Dedifferentiated amniotic fluid mesenchymal stem cell (primary cell): Measurements from ENCODE around the gene SMG7.

Experiments
- DNase-seq: peaks from one replicate; pipeline ENCODE4 v3.0.0-alpha.2; 2016; ENCODE audit errors: extremely low spot score

The SMG7 gene

GRCh38 chr1:183508694-183509093 is 36.4 kb downstream of the SMG7 start:
- no peak for DNase-seq

GRCh38 chr1:183512450-183512849 is 40.2 kb downstream of the SMG7 start:
- no peak for DNase-seq

DNA sequence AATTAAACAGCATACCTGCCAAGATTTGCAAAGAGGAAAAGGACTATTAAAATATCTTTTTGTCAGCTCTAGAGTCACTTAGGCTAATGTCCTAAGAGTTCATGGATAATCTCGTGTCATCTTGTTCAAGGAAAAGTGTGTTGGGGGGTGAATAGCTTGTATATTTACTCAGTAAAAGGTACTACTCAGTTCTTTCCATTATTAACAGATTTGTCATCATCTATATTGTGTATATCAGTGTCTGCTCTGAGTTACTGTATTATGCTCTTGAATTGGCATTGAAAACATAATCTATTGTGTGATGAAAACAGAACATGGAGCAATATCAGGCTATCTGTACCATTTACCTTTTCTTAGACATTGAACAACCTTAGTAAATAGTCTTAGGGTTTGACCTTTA is 41.9 kb downstream of the SMG7 start:
- no peak for DNase-seq

DNA sequence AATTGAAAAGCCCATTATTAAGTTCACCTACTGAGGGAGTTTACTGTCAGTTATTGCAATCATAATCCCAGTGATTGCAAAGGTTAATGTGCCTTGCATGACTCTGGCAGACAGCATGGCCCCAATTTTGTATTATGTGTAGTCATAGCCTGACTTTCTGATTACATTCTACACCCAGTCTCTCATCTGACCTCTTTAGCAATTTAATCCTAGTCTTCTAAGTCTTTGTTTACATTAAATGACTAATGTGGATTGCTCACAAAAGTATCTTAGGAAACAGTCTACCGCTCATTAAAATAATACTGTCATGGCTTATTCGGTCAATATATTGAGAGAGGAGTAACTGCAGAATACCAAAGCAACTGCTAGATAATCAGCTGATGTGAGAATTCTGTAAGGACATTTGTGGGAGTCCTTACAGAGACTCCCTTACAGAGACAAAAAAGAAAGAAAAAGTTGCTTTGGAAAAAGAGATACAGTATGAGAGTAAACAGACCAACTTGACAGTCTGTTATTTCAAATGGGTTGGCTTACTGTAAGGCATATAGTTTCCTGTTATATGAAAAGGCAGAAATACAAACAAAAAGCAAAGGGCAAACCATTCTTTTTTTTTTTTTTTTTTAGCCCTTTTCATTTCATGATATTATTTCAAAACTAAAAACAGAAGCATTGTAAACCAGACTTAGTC is 42.8 kb downstream of the SMG7 start:
- DNase-seq, result peak; percentile 66

DNA sequence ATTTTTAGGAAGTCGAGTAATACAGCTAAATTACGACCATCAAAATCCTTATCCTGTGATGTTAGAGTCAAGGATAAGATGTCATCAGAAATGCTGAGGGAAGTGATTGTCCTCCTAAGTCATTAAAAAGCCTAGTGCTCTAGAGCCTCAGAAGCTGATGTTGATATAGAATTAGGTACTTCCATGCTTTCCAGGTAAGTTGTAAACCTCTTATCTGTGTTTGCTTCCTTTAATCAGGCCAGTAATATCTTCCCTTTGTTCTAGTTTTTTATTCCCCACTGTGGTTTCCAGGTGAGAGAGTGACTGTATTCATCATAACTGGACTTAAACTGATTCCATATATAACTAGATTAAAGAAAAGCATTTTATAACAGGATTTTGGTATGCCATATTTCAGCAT is 44.4 kb downstream of the SMG7 start:
- no peak for DNase-seq

GRCh38 chr1:183517401-183517800 is 45.1 kb downstream of the SMG7 start:
- no peak for DNase-seq

GRCh38 chr1:183520379-183520778 is 48.1 kb downstream of the SMG7 start:
- no peak for DNase-seq

GRCh38 chr1:183522104-183522503 is 49.8 kb downstream of the SMG7 start:
- no peak for DNase-seq

GRCh38 chr1:183528577-183528976 is 56.3 kb downstream of the SMG7 start:
- no peak for DNase-seq

- DNase-seq, result no peak
Observed at GRCh38 chr1:183533617-183534174, 61.4 kb downstream of the SMG7 start.

DNA sequence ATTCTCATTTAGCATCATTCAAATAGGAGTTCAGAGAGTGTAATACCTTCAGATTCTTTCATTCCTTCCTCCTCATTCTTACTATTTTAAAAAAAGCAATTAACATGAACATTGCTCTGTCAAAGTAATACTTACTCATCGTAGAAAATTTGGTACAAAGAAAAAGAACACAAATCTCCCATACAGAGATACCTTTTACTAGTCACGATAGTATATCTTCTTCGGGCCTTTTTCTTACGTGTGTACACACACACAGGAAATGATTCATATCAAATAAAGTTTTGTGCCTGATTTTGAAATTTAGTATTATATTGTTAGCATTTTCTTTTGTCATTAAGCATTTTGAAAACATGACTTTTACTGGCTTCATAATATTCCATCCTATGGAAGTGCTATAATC is 65.1 kb downstream of the SMG7 start:
- no peak for DNase-seq

GRCh38 chr1:183543619-183544204 is 71.4 kb downstream of the SMG7 start:
- peak; percentile 78 for DNase-seq

GRCh38 chr1:183544598-183545297 is 72.4 kb downstream of the SMG7 start:
- no peak for DNase-seq

DNA sequence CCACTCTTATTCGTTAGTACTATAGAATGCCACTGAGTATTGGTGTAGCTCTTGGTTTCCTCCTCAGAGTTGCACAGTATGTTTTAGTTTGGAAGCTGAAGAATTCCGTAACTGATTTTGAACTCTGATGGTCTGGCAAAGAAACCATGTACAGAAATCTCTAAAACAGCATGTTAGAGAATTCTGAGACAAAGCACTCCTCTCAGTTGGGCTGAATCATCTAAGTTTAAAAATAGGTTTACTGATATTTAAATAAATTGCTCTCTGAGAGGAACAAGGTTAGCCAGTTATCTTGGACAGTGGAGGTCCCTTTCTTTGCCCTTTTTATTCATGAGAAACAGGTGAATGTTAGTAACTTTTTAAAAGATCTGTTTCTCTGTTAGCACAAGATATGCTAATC is 74.1 kb downstream of the SMG7 start:
- DNase-seq, result no peak

DNA sequence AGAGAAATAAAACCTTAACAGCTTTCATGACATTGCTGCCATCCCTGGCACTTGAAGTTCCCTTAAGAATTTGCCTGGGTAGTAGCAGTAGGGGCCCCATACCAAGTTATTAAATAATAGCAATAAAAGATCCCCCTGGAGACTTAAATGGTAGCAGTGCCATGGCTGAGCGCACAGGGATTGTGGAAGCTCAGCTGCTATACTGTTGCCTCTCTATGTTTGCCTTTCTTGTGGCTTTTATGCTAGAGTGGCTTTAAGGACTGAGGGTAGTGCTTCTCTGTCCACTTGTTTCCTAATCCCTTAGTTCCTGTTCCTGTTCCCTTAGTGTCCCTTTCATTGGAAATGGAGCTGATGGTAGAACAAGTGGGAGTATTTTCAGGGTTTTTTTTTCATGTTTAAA is 75.8 kb downstream of the SMG7 start:
- DNase-seq, result no peak

GRCh38 chr1:183550915-183551314 is 78.6 kb downstream of the SMG7 start:
- DNase-seq, result no peak

DNA sequence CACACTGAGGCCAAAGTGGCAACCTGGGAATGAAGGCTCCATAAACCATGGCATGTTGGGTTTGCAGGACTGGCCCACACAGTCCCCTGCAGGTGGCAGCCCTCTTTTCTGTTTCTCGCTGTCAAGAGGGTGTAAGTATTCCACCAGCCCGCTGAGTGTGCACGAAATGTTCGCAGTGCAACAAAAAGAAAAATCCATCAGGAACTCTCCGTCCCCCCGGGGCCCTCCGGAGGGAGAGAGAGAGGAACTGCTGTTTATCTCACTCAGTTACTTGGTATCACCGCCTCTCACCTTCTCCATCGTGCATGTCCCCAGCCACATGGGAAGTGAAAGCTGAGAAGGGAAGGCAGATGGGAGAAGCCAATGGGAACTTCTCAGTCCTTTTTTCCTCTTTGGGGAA is 79.6 kb downstream of the SMG7 start:
- DNase-seq, result no peak

DNA sequence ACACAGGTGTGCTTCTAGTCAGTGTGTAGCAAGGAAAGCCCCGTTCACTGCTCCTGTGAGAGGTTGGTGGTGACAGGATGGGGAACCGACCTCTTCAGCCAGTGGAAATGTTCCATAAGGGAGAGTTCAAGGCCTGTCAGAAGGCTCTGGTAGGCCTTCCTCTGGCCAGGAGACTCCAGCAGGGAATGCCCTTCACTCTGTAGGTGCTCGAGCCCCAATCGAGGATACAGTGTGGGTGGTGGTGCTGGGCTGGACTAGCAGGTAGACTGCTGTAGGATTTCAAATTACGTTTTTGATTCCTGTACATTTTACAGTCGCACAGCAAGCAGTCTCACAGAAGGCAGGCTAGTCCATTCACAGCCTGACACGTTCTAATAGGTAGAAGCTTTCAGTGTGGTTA is 80.1 kb downstream of the SMG7 start:
- no peak for DNase-seq

GRCh38 chr1:183552891-183553290 is 80.6 kb downstream of the SMG7 start:
- DNase-seq, result no peak

DNA sequence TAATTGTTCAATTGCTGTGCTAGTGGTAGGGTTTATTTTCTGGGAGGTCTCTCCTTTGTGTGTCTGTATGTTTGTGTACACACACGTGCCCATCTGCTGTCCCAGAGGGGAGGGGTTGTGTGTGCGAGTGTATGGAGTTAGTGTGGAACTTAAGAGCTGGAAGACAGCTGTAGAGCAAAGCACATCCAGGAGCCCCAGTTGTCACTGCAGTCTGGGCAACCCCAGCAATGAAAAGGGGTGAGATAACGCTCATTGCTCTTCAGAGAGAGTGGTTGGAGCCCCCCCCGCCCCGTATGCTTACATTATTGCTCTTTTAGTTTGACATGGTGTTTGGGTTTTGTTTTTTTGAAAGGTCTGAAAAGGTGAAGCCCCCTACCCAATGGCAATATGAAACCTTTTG is 81.0 kb downstream of the SMG7 start:
- no peak for DNase-seq

DNA sequence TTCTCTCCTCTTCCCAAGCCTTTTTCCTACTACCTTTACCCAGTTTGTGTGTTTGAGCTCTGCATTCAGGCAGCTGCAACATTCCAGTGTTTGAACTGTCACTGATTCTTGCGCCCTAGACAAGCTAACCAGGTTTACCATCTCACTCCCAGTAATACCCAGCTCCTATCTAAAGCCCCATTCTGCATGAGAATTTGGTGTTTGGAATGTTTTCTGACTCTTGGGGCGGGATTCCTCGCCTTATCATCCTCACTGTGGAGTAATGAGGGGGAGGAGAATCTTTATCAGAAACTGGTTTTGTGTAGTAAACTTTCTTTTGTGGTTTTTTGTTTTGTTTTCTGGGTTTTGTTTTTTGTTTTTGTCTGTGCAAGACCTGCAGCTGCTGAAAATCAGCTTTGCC is 81.5 kb downstream of the SMG7 start:
- no peak for DNase-seq

GRCh38 chr1:183554577-183554976 is 82.3 kb downstream of the SMG7 start:
- DNase-seq, result no peak

DNA sequence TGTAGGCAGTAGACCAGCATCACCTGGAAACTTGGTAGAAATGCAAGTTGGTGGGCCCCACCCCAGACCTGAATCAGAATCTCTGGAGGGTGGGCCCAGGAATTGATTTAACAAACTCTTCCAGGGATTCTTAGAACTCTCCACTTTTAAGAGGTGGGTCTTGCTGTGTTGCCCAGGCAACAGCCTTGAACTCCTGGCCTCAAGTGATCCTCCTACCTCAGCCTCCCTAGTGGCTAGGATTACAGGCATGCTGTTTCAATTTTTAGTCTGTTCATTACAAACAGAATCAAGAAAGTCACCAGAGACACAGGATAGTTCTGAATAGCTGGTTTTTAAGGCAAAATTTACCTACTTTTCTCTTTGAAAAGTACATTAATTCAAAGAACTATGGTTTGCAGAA is 86.8 kb downstream of the SMG7 start:
- DNase-seq, result no peak
